ENCODE measurements around the gene DNAAF1. TPM values are rescaled to one million over a fixed set of nuclear protein-coding genes. Genes with fewer than 3 reads are reported as not detected.

The DNAAF1 gene
- total and polyA plus RNA-seq, 2 of the 8 experiments (the other 6 are each of a cell fraction or from before 2014, with no cell fraction given), result 0.09 to 0.15 TPM

GRCh38 chr16:84198401-84198800, 53.3 kb downstream of the DNAAF1 start:
- TF ChIP-seq ATF2 (IDR thresholded peaks at IDR 0.05; ENCODE audit: low read length), result no peak
- Histone ChIP-seq H2BK15ac (ENCODE audit: low read length) (no peak overlapping the region), H3K18ac (ENCODE audit: extremely low read depth, low read length) (no peak overlapping the region), H2BK5ac (ENCODE audit: low read depth, low read length) (no peak overlapping the region), H3K27me3 (replicated peaks in 1 of 4; ENCODE audit: control insufficient read depth in 3 of 4, extremely low read depth in 1 of 4, insufficient read depth in 3 of 4, low read length in 3 of 4) (no peaks in the 10 kb centered on the region), H3K23ac (ENCODE audit: insufficient read length) (no peak overlapping the region), H2AK5ac (ENCODE audit: low read depth, low read length) (no peak overlapping the region), H2BK20ac (ENCODE audit: low read length) (0 out of 2 replicates have a peak overlapping the region, but pooled peaks have one; percentile 2), H3K79me1 (ENCODE audit: low read depth, low read length) (no peaks in the 10 kb centered on the region), H3K4ac (replicated peaks; ENCODE audit: insufficient read length, low read depth, low read length) (no peak overlapping the region), H4K8ac (ENCODE audit: extremely low read depth, insufficient read depth, low read length) (no peak overlapping the region), H2BK120ac (replicated peaks; ENCODE audit: low read depth, low read length) (no peak overlapping the region), H3K79me2 (ENCODE audit: control insufficient read depth in 1 of 2, insufficient read depth in 2 of 2, low read length in 2 of 2) (no peaks in the 10 kb centered on the region), H4K5ac (ENCODE audit: insufficient read length, low read depth, low read length) (no peak overlapping the region), H2BK12ac (ENCODE audit: low read depth, low read length) (no peak overlapping the region), H2AFZ (ENCODE audit: low read length) (no peak overlapping the region), H3K27ac (ENCODE audit: low read depth, low read length) (no peak overlapping the region), H3K9me3 (ENCODE audit: insufficient read depth in 2 of 2, low read depth in 1 of 2, low read length in 1 of 2) (no peaks in the 10 kb centered on the region), H3K9ac (replicated peaks in 1 of 4; ENCODE audit: extremely low read depth in 1 of 4, low read depth in 3 of 4, low read length in 3 of 4) (no peak overlapping the region), H4K91ac (replicated peaks; ENCODE audit: insufficient read length, low read length) (no peak overlapping the region), H3K4me1 (replicated peaks in 1 of 4; ENCODE audit: control insufficient read depth in 3 of 4, insufficient read depth in 4 of 4, low read length in 3 of 4) (peaks cover 0 to 3% (median under 1%) of the 10 kb centered on the region in 4 experiments; a peak in 2 of 7 replicates), H3K23me2 (ENCODE audit: low read depth, low read length) (no peaks in the 10 kb centered on the region), H3K36me3 (ENCODE audit: control insufficient read depth in 2 of 4, insufficient read depth in 4 of 4, low read length in 3 of 4) (no peaks in the 10 kb centered on the region), H4K20me1 (replicated peaks in 1 of 2; ENCODE audit: control insufficient read depth in 1 of 2, insufficient read depth in 2 of 2, low read length in 2 of 2) (no peaks in the 10 kb centered on the region), H3K14ac (ENCODE audit: insufficient read length) (no peak overlapping the region), H3K4me2 (ENCODE audit: insufficient read depth in 1 of 2, low read depth in 2 of 2, low read length in 2 of 2) (no peak overlapping the region), H3K56ac (replicated peaks; ENCODE audit: insufficient read length, low read depth, low read length) (no peak overlapping the region), H3K4me3 (ENCODE audit: extremely low read depth in 1 of 4, insufficient read depth in 2 of 4, low read depth in 3 of 4, low read length in 4 of 4) (no peak overlapping the region)
- FAIRE-seq (no peak), DNase-seq (ENCODE audit: low read depth in 1 of 2, low spot score in 2 of 2) (no peak)
- 88% methylated on average over 10 of the region's 10 CpGs; no CpG with 5 or more reads in 1 of the 2 experiments for WGBS, 2 experiments (ENCODE audit: extremely low coverage in 1 of 2, insufficient coverage in 1 of 2, insufficient read length in 1 of 2, insufficient replicate concordance in 2 of 2, low coverage in 1 of 2, low lambda C conversion rate in 2 of 2, missing lambda C conversion rate in 1 of 2)
- POLR2A ChIA-PET (ENCODE audit: partially characterized antibody), result no interaction called here
- CTCF ChIA-PET (ENCODE audit: partially characterized antibody), result interaction anchor here (0.6 to 1.2 kb wide), 2 partner anchors 149 to 271 kb away, joined by 3 read pairs; no protein-coding TSS in a partner anchor

All from H1 (cell line).